GM12874 (cell line): Measurements from ENCODE around the gene STAT5A.

Source experiments
- CTCF ChIP-seq: IDR thresholded peaks from 2 replicates; pipeline ENCODE4 v1.5.1; 2011; ENCODE audit warnings: low read depth, mild to moderate bottlenecking, control low read depth, low read length, moderate library complexity; ENCODE audit not compliant: insufficient read depth

Gene STAT5A

GRCh38 chr17:42273474-42274252, 14.6 kb upstream of the STAT5A start:
- TF ChIP-seq CTCF = no peak

- no peak for TF ChIP-seq CTCF
Measured at GRCh38 chr17:42274253-42274542, 14.1 kb upstream of the STAT5A start.

- no peak for TF ChIP-seq CTCF
Measured at GRCh38 chr17:42274812-42275526, 13.3 kb upstream of the STAT5A start.

- no peak for TF ChIP-seq CTCF
Measured at GRCh38 chr17:42275527-42276358, 12.6 kb upstream of the STAT5A start.

GRCh38 chr17:42276359-42276608, 12.0 kb upstream of the STAT5A start, which contains the start of gene STAT5B:
TSS of gene STAT5B (minus strand) at chr17:42276391. CDS start at chr17:42232127, 44,264 bp downstream.
- no peak for TF ChIP-seq CTCF

- TF ChIP-seq CTCF = no peak
Measured at GRCh38 chr17:42276609-42277341, 11.5 kb upstream of the STAT5A start.

GRCh38 chr17:42277342-42277712, 11.0 kb upstream of the STAT5A start:
- no peak for TF ChIP-seq CTCF
